Measurements from ENCODE around the gene IDI1. TPM values are rescaled to one million over a fixed set of nuclear protein-coding genes. Genes with fewer than 3 reads are reported as not detected.
A peak's percentile ranks its signal among the peaks of the same experiment; 100 is the strongest.

IDI1 gene
- total and polyA plus RNA-seq, 4 donors, result 90.6 to 219 (median 169) TPM

DNA sequence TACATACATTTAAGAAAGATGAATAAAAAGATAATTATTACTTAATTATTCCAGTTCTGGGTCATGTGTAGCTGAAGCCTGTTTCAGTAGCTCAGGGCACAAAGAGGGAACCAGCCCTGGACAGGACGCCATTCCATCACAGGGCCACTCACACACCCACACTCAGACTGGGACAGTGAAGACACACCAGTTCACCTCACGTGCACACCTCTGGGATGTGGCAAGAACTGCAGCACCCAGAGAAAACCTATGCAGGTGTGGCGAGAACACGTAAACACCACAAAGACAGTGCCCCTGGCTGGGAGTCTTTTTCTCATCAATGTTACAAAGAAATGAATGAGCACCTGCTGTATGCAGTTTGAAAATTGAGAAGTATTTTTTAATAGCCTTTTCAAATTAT lies 1.6 kb upstream of the IDI1 start:
- Histone ChIP-seq H3K4me3 (ENCODE audit: low read depth, low read length) (no peak overlapping the region), H3K9me3 (ENCODE audit: control insufficient read depth, insufficient read depth, low read length) (no peaks in the 10 kb centered on the region), H3K27me3 (ENCODE audit: control insufficient read depth, insufficient read depth, low read length) (no peaks in the 10 kb centered on the region), H3K36me3 (ENCODE audit: control insufficient read depth, insufficient read depth, low read length) (peaks cover 8% of the 10 kb centered on the region), H3K27ac (ENCODE audit: low read depth, low read length) (no peak overlapping the region), H3K4me1 (ENCODE audit: control insufficient read depth, insufficient read depth, low read length) (peaks cover 21% of the 10 kb centered on the region)
- WGBS (ENCODE audit: insufficient coverage), result 67% methylated on average over 2 of the region's 4 CpGs
- no peak for DNase-seq (ENCODE audit: low read depth in 4 of 6, low spot score in 6 of 6)

DNA sequence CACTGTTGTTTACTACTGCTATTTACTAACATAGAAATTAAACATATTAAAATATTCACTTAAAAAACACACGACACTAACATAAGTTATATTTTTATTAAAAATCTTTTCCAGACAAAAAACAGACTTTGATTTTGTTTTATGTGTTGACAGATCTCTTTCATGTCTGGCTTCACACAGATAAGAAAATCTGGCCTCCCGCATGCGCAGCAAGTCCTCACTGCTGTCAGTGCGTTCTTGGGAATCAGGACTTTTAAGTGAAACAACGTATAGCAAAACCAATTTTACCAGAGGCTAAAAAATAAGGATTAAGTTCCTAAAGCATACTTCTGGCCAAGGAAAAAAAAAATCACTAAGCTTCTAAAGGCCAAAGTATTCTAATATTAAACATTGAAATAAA lies 1.2 kb upstream of the IDI1 start:
- peaks cover 8% of the 10 kb centered on the region for H3K36me3 ChIP-seq (ENCODE audit: control insufficient read depth, insufficient read depth, low read length)
- peak overlapping the region; percentile 100 for H3K27ac ChIP-seq (ENCODE audit: low read depth, low read length)
- H3K4me3 ChIP-seq (ENCODE audit: low read depth, low read length), result peak overlapping the region; percentile 92
- peaks cover 20% of the 10 kb centered on the region for H3K4me1 ChIP-seq (ENCODE audit: control insufficient read depth, insufficient read depth, low read length)
- no peaks in the 10 kb centered on the region for H3K27me3 ChIP-seq (ENCODE audit: control insufficient read depth, insufficient read depth, low read length)
- no peaks in the 10 kb centered on the region for H3K9me3 ChIP-seq (ENCODE audit: control insufficient read depth, insufficient read depth, low read length)
- peak in 1 of 6 donors; percentile 21 for DNase-seq (ENCODE audit: low read depth in 4 of 6, low spot score in 6 of 6)
- WGBS (ENCODE audit: insufficient coverage), result 29% methylated on average over 3 of the region's 5 CpGs

DNA sequence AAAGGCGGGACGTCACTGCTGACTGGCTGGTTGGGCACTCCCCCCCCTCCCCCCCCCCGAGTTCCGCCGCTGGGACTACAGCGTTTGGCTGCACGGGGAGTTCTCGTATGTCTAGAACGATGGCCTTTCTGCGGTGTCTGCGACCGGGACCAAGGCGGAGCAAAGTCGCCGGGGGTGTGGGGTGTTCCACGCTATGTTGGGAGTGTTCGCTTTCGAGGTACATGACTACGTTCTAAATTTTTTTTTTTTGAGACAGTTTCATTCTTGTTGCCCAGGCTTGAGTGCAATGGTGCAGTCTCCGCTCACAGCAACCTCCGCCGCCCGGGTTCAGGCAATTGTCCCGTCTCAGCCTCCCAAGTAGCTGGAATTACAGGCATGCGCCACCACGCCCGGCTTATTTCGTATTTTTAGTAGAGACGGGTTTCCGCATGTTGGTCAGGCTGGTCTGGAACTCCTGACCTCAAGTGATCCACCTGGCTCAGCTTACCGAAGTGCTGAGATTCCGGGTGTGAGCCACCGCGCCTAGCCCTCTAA lies 573 bp upstream of the IDI1 start:
- DNase-seq (ENCODE audit: low read depth in 4 of 6, low spot score in 6 of 6), result no peak
- Histone ChIP-seq H3K36me3 (ENCODE audit: control insufficient read depth, insufficient read depth, low read length) (peaks cover 8% of the 10 kb centered on the region), H3K27me3 (ENCODE audit: control insufficient read depth, insufficient read depth, low read length) (no peaks in the 10 kb centered on the region), H3K4me3 (ENCODE audit: low read depth, low read length) (peak overlapping the region; percentile 92), H3K9me3 (ENCODE audit: control insufficient read depth, insufficient read depth, low read length) (no peaks in the 10 kb centered on the region), H3K27ac (ENCODE audit: low read depth, low read length) (peak overlapping the region; percentile 100), H3K4me1 (ENCODE audit: control insufficient read depth, insufficient read depth, low read length) (peaks cover 17% of the 10 kb centered on the region)
- WGBS (ENCODE audit: insufficient coverage), result 0% methylated on average over 28 of the region's 34 CpGs

DNA sequence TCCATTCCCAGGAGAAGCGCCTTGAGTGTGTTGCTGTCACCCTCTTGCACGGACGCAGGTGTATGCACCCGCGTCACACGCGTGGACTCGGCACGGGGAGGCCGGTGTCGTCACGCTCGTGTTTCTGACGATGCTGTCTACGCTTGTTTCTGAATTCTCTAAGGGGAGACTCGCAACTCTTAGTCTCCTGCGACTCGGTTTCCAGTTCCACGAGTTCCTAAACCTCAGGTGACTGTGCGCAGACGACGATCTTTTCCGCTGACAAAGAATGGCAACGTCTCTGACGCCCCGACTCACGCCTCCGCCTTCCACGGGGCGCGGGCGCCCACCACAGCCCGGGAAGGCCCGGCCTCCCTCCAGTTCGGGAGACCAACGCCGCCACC lies 579 bp downstream of the IDI1 start:
- DNase-seq (ENCODE audit: low read depth in 4 of 6, low spot score in 6 of 6), result peak in 2 of 6 donors; percentile 35 to 76
- Histone ChIP-seq H3K9me3 (ENCODE audit: control insufficient read depth, insufficient read depth, low read length) (no peaks in the 10 kb centered on the region), H3K4me1 (ENCODE audit: control insufficient read depth, insufficient read depth, low read length) (peaks cover 21% of the 10 kb centered on the region), H3K4me3 (ENCODE audit: low read depth, low read length) (peak overlapping the region; percentile 92), H3K36me3 (ENCODE audit: control insufficient read depth, insufficient read depth, low read length) (peaks cover 8% of the 10 kb centered on the region), H3K27me3 (ENCODE audit: control insufficient read depth, insufficient read depth, low read length) (no peaks in the 10 kb centered on the region), H3K27ac (ENCODE audit: low read depth, low read length) (peak overlapping the region; percentile 100)
- under 1% methylated on average over 37 of the region's 37 CpGs for WGBS (ENCODE audit: insufficient coverage)

DNA sequence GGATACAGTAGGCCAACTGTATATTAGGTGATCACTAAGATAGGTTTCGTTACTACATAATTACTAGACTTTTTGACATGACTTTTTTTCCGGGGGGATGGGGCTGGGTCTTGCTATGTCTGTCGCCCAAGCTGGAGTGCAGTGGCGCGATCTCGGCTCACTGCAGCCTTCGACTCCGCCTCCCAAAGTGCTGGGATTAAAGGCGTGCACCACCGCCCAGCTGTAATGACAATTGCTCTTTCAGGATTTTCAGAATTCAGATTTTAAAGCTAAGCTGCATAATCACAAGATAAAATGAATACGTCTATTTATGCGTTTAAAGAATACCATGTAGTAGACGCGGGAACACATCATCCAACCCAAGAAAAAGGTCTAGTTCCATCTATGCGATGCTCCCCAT lies 982 bp downstream of the IDI1 start:
- Histone ChIP-seq H3K4me1 (ENCODE audit: control insufficient read depth, insufficient read depth, low read length) (peaks cover 21% of the 10 kb centered on the region), H3K27ac (ENCODE audit: low read depth, low read length) (peak overlapping the region; percentile 100), H3K4me3 (ENCODE audit: low read depth, low read length) (peak overlapping the region; percentile 92), H3K9me3 (ENCODE audit: control insufficient read depth, insufficient read depth, low read length) (no peaks in the 10 kb centered on the region), H3K36me3 (ENCODE audit: control insufficient read depth, insufficient read depth, low read length) (peaks cover 7% of the 10 kb centered on the region), H3K27me3 (ENCODE audit: control insufficient read depth, insufficient read depth, low read length) (no peaks in the 10 kb centered on the region)
- peak in 1 of 6 donors; percentile 48 for DNase-seq (ENCODE audit: low read depth in 4 of 6, low spot score in 6 of 6)
- 2% methylated on average over 9 of the region's 15 CpGs for WGBS (ENCODE audit: insufficient coverage)

DNA sequence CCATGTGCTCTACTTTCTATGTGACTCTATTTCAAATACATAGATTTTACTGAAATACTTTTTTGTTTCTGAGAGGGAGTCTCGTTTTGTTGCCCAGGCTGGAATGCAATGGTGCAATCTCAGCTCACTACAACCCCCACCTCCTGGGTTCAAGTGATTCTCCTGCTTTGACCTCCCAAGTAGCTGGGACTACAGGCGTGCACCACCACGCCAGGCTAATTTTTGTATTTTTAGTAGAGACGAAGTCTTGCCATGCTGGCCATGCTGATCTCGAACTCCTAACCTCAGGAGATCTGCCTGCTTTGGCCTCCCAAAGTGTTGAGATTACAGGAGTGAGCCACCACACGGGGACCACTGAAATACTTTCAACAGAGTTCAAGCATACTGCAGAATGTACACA lies 3.5 kb downstream of the IDI1 start:
- Histone ChIP-seq H3K27ac (ENCODE audit: low read depth, low read length) (no peak overlapping the region), H3K9me3 (ENCODE audit: control insufficient read depth, insufficient read depth, low read length) (no peaks in the 10 kb centered on the region), H3K4me1 (ENCODE audit: control insufficient read depth, insufficient read depth, low read length) (peaks cover 18% of the 10 kb centered on the region), H3K36me3 (ENCODE audit: control insufficient read depth, insufficient read depth, low read length) (peaks cover 4% of the 10 kb centered on the region), H3K4me3 (ENCODE audit: low read depth, low read length) (no peak overlapping the region), H3K27me3 (ENCODE audit: control insufficient read depth, insufficient read depth, low read length) (no peaks in the 10 kb centered on the region)
- DNase-seq (ENCODE audit: low read depth in 4 of 6, low spot score in 6 of 6), result no peak
- 96% methylated on average over 4 of the region's 6 CpGs for WGBS (ENCODE audit: insufficient coverage)

DNA sequence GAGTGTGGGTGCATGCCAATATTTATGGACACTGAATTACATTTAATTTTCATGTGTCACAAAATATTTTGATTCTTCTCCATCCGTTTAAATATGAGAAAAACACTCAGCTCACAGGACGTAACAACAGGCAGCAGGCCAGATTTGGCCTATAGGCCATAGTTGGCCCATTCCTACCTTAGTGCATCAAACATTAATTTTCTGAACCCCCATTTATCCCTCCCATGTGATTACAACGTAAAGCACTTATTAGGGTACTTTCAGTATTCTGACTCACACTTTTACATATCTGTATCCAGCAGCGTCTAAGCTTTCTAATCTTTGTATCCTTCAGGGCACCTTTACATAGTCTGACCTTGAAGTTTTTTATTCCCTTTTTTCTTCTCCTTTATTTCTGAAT lies 4.0 kb downstream of the IDI1 start:
- H3K36me3 ChIP-seq (ENCODE audit: control insufficient read depth, insufficient read depth, low read length), result peaks cover 7% of the 10 kb centered on the region
- no peak for DNase-seq (ENCODE audit: low read depth in 4 of 6, low spot score in 6 of 6)
- peaks cover 17% of the 10 kb centered on the region for H3K4me1 ChIP-seq (ENCODE audit: control insufficient read depth, insufficient read depth, low read length)
- H3K27me3 ChIP-seq (ENCODE audit: control insufficient read depth, insufficient read depth, low read length), result no peaks in the 10 kb centered on the region
- H3K9me3 ChIP-seq (ENCODE audit: control insufficient read depth, insufficient read depth, low read length), result no peaks in the 10 kb centered on the region
- H3K4me3 ChIP-seq (ENCODE audit: low read depth, low read length), result no peak overlapping the region
- H3K27ac ChIP-seq (ENCODE audit: low read depth, low read length), result no peak overlapping the region
- WGBS (ENCODE audit: insufficient coverage), result 66% methylated on average over 3 of the region's 4 CpGs

DNA sequence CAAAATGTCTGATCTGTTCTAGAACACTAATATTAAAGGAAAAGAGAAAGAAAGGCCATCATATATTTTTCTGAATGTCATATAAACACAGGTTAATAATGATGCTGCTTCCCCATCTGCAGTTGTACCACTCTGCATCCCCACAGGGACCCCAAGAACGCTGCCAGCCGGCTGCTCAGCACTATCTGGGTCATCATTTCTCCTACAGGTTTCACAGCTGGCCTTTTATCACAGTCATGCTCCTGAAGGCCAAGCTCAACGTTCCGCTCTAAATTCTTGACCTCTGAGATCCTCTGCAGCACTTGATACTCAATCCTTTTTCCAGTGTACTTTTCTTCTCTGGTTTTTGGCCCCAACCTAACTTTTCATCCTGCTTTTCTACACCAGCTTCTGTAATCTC lies 4.8 kb downstream of the IDI1 start:
- Histone ChIP-seq H3K9me3 (ENCODE audit: control insufficient read depth, insufficient read depth, low read length) (no peaks in the 10 kb centered on the region), H3K36me3 (ENCODE audit: control insufficient read depth, insufficient read depth, low read length) (peaks cover 7% of the 10 kb centered on the region), H3K27ac (ENCODE audit: low read depth, low read length) (no peak overlapping the region), H3K27me3 (ENCODE audit: control insufficient read depth, insufficient read depth, low read length) (no peaks in the 10 kb centered on the region), H3K4me1 (ENCODE audit: control insufficient read depth, insufficient read depth, low read length) (peaks cover 12% of the 10 kb centered on the region), H3K4me3 (ENCODE audit: low read depth, low read length) (no peak overlapping the region)
- DNase-seq (ENCODE audit: low read depth in 4 of 6, low spot score in 6 of 6), result no peak
- 44% methylated on average over 4 of the region's 4 CpGs for WGBS (ENCODE audit: insufficient coverage)

DNA sequence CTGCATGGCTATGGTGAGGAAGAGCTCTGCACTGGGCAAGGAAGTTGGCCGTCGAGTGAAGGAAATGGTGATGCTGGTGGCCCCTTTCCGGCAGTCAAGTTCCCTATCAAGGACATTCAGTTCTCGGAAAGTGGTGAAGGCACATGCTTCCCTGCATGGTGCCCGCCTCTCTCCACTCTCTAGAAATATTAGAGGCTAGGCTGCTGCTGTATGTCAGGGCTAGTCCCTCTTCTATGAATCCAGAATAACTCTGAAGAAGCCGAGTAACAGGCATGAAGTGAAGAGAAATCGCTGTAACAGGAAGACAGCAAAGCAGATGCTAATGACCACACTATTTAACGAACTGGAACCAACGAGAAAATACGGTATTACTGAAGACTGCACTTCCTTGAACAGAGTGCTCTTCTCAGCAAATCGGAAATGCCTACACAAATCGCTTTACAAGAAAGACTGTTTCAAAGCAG lies 5.4 kb downstream of the IDI1 start:
- Histone ChIP-seq H3K27ac (ENCODE audit: low read depth, low read length) (peak overlapping the region; percentile 21), H3K36me3 (ENCODE audit: control insufficient read depth, insufficient read depth, low read length) (peaks cover 13% of the 10 kb centered on the region), H3K27me3 (ENCODE audit: control insufficient read depth, insufficient read depth, low read length) (no peaks in the 10 kb centered on the region), H3K9me3 (ENCODE audit: control insufficient read depth, insufficient read depth, low read length) (no peaks in the 10 kb centered on the region), H3K4me1 (ENCODE audit: control insufficient read depth, insufficient read depth, low read length) (peaks cover 12% of the 10 kb centered on the region), H3K4me3 (ENCODE audit: low read depth, low read length) (no peak overlapping the region)
- 66% methylated on average over 5 of the region's 12 CpGs for WGBS (ENCODE audit: insufficient coverage)
- peak in 1 of 6 donors; percentile 54 for DNase-seq (ENCODE audit: low read depth in 4 of 6, low spot score in 6 of 6)

DNA sequence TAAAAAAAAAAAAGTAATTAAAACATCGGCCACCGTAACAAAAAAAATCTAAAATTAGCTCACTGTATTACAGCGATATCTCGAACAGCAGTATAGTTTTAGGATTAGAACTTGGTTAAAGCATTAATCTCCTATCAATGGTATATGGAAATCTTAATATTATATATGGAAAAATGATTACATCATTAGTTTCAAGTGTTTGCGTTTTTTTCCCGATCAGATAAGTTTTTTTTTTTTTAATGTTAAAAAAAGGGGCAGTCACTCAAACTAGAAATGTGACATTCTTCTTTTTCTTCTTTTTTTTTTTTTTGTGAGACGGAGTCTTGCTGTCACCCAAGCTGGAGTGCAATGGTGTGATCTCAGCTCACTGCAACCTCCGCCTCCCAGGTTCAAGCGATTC lies 7.4 kb downstream of the IDI1 start:
- DNase-seq (ENCODE audit: low read depth in 4 of 6, low spot score in 6 of 6), result no peak
- Histone ChIP-seq H3K4me3 (ENCODE audit: low read depth, low read length) (no peak overlapping the region), H3K36me3 (ENCODE audit: control insufficient read depth, insufficient read depth, low read length) (peaks cover 20% of the 10 kb centered on the region), H3K9me3 (ENCODE audit: control insufficient read depth, insufficient read depth, low read length) (no peaks in the 10 kb centered on the region), H3K4me1 (ENCODE audit: control insufficient read depth, insufficient read depth, low read length) (peaks cover 7% of the 10 kb centered on the region), H3K27ac (ENCODE audit: low read depth, low read length) (no peak overlapping the region), H3K27me3 (ENCODE audit: control insufficient read depth, insufficient read depth, low read length) (no peaks in the 10 kb centered on the region)
- WGBS (ENCODE audit: insufficient coverage), result 94% methylated on average over 2 of the region's 9 CpGs
